H9 (cell line): Measurements from ENCODE around the gene ANXA2. TPM values are rescaled to one million over a fixed set of nuclear protein-coding genes. Genes with fewer than 3 reads are reported as not detected.

ENCODE experiments used
- DNase-seq: peaks from one replicate; pipeline ENCODE4 v3.0.0-alpha.2; 2017
- H2AFZ ChIP-seq: one replicate; pipeline ENCODE4 v1.6.1; 2013; ENCODE audit warnings: mild to moderate bottlenecking, low read length, control low read depth, moderate library complexity
- H2AK5ac ChIP-seq: 2 replicates; pipeline ENCODE4 v1.6.1; 2013; ENCODE audit warnings: low read length, control low read depth, mixed read lengths; ENCODE audit not compliant: insufficient read length
- H2BK120ac ChIP-seq: one replicate; pipeline ENCODE4 v1.6.1; 2013; ENCODE audit warnings: low read depth, mild to moderate bottlenecking, low read length, control low read depth, inconsistent platforms; ENCODE audit not compliant: poor library complexity, severe bottlenecking
- H2BK12ac ChIP-seq: 2 replicates; pipeline ENCODE4 v1.6.1; 2013; ENCODE audit warnings: low read length, control low read depth, mixed read lengths, low read depth; ENCODE audit not compliant: insufficient read length
- H2BK15ac ChIP-seq: 2 replicates; pipeline ENCODE4 v1.6.1; 2013; ENCODE audit warnings: low read depth, low read length, control low read depth
- H2BK20ac ChIP-seq: one replicate; pipeline ENCODE4 v1.6.1; 2013; ENCODE audit warnings: low read depth, mild to moderate bottlenecking, low read length, control low read depth, inconsistent platforms; ENCODE audit not compliant: poor library complexity, severe bottlenecking
- H2BK5ac ChIP-seq: 2 replicates; pipeline ENCODE4 v1.6.1; 2013; ENCODE audit warnings: low read length, control low read depth, mixed read lengths; ENCODE audit not compliant: insufficient read length
- H3K14ac ChIP-seq: 2 replicates; pipeline ENCODE4 v1.6.1; 2013; ENCODE audit warnings: low read length, control low read depth; ENCODE audit not compliant: insufficient read depth
- H3K18ac ChIP-seq: 2 replicates; pipeline ENCODE4 v1.6.1; 2013; ENCODE audit warnings: low read depth, mild to moderate bottlenecking, mixed read lengths, low read length, control low read depth; ENCODE audit not compliant: insufficient read length
- H3K23ac ChIP-seq: 2 replicates; pipeline ENCODE4 v1.6.1; 2013; ENCODE audit warnings: low read length, control low read depth, mixed read lengths, low read depth; ENCODE audit not compliant: insufficient read length
- H3K23me2 ChIP-seq: 2 replicates; pipeline ENCODE4 v1.6.1; 2013; ENCODE audit warnings: low read depth, mild to moderate bottlenecking, mixed read lengths, low read length, control low read depth; ENCODE audit not compliant: insufficient read length, poor library complexity, severe bottlenecking
- H3K27ac ChIP-seq: 2 replicates; pipeline ENCODE4 v1.5.1; 2013; ENCODE audit warnings: low read length, control low read depth, mixed read lengths, low read depth; ENCODE audit not compliant: insufficient read length
- H3K27me3 ChIP-seq: 2 replicates; pipeline ENCODE4 v1.6.1; 2013; ENCODE audit warnings: low read length, control low read depth, inconsistent platforms; ENCODE audit not compliant: insufficient read depth
- H3K4ac ChIP-seq: 2 replicates; pipeline ENCODE4 v1.6.1; 2013; ENCODE audit warnings: low read depth, mild to moderate bottlenecking, control low read depth, inconsistent platforms, low read length, moderate library complexity
- H3K4me1 ChIP-seq: 2 replicates; pipeline ENCODE4 v1.6.1; 2013; ENCODE audit warnings: low read length, control low read depth, inconsistent platforms; ENCODE audit not compliant: insufficient read depth
- H3K4me2 ChIP-seq: 2 replicates; pipeline ENCODE4 v1.6.1; 2013; ENCODE audit warnings: low read length, control low read depth, mixed read lengths; ENCODE audit not compliant: insufficient read length, insufficient read depth
- H3K56ac ChIP-seq: 2 replicates; pipeline ENCODE4 v1.6.1; 2013; ENCODE audit warnings: low read depth, mild to moderate bottlenecking, mixed read lengths, low read length, control low read depth; ENCODE audit not compliant: insufficient read length
- H3K79me1 ChIP-seq: 2 replicates; pipeline ENCODE4 v1.6.1; 2013; ENCODE audit warnings: low read depth, mild to moderate bottlenecking, moderate library complexity, low read length, control low read depth, inconsistent platforms; ENCODE audit not compliant: insufficient read depth, poor library complexity, severe bottlenecking
- H3K79me2 ChIP-seq: 2 replicates; pipeline ENCODE4 v1.6.1; 2013; ENCODE audit warnings: low read length, control low read depth, inconsistent platforms; ENCODE audit not compliant: insufficient read depth
- H3K9ac ChIP-seq: 2 replicates; pipeline ENCODE4 v1.6.1; 2013; ENCODE audit warnings: low read length, control low read depth, mixed read lengths; ENCODE audit not compliant: insufficient read length; ENCODE audit errors: extremely low read depth
- H3K9me3 ChIP-seq: one replicate; pipeline ENCODE4 v1.6.1; 2013; ENCODE audit warnings: low read depth, low read length, inconsistent platforms; ENCODE audit not compliant: control insufficient read depth
- H3T11ph ChIP-seq: one replicate; pipeline ENCODE4 v1.6.1; 2013; ENCODE audit warnings: mild to moderate bottlenecking, low read length, control low read depth, inconsistent platforms
- H4K20me1 ChIP-seq: one replicate; pipeline ENCODE4 v1.6.1; 2013; ENCODE audit not compliant: control insufficient read depth, insufficient read length, insufficient read depth
- H4K5ac ChIP-seq: 2 replicates; pipeline ENCODE4 v1.6.1; 2013; ENCODE audit warnings: low read depth, mild to moderate bottlenecking, mixed read lengths, low read length, control low read depth; ENCODE audit not compliant: insufficient read length
- H4K8ac ChIP-seq: replicated peaks from 2 replicates; pipeline ENCODE4 v1.6.1; 2013; ENCODE audit warnings: low read length, control low read depth, mixed read lengths, low read depth; ENCODE audit not compliant: insufficient read length
- H4K91ac ChIP-seq: 2 replicates; pipeline ENCODE4 v1.6.1; 2013; ENCODE audit warnings: low read depth, mild to moderate bottlenecking, moderate library complexity, mixed read lengths, low read length, control low read depth; ENCODE audit not compliant: insufficient read length
- H3K27ac Mint-ChIP-seq, 3 experiments: 2 replicates in 2 of 3; 3 replicates in 1 of 3; pipeline ENCODE4 v1.8.0; 2020 to 2021; ENCODE audit warnings: mixed read lengths in 3 of 3, mild to moderate bottlenecking in 1 of 3, moderate library complexity in 1 of 3
- H3K27me3 Mint-ChIP-seq: 2 replicates; pipeline ENCODE4 v1.8.0; 2021; ENCODE audit warnings: low read depth, mild to moderate bottlenecking, moderate library complexity, mixed read lengths
- H3K36me3 Mint-ChIP-seq, 3 experiments: 2 replicates in 2 of 3; 3 replicates in 1 of 3; pipeline ENCODE4 v1.8.0; 2020 to 2021; ENCODE audit warnings: low read depth in 3 of 3, mixed read lengths in 3 of 3; ENCODE audit not compliant: insufficient read depth in 1 of 3
- H3K4me1 Mint-ChIP-seq, 2 experiments: 2 replicates each; pipeline ENCODE4 v1.8.0; 2020; ENCODE audit warnings: mixed read lengths in 2 of 2
- H3K4me3 Mint-ChIP-seq, 2 experiments: 2 replicates in 1 of 2; 3 replicates in 1 of 2; pipeline ENCODE4 v1.8.0; 2020 to 2021; ENCODE audit warnings: mild to moderate bottlenecking in 2 of 2, mixed read lengths in 2 of 2, moderate library complexity in 1 of 2
- H3K9me3 Mint-ChIP-seq, 2 experiments: 2 replicates in 1 of 2; 3 replicates in 1 of 2; pipeline ENCODE4 v1.8.0; 2020; ENCODE audit warnings: mild to moderate bottlenecking in 2 of 2, mixed read lengths in 2 of 2, moderate library complexity in 1 of 2
- CTCF ChIP-seq: fragments of 200-600 bp; sonication (generic); conservative IDR thresholded peaks from 3 replicates; pipeline ENCODE4 v1.8.0; 2021; ENCODE audit warnings: antibody characterized with exemption, mild to moderate bottlenecking
- WGBS: extraction: QIAGEN DNeasy Blood & Tissue Kit; methylation state at CpG from one replicate; pipeline ENCODE4 v1.1.7; 2013; ENCODE audit warnings: missing lambda C conversion rate, low lambda C conversion rate, mixed read lengths; ENCODE audit not compliant: insufficient read length; ENCODE audit errors: extremely low coverage; 5-methylcytosine and 5-hydroxymethylcytosine counted together
- total RNA-seq: library from RNA; stranded (reverse); gene quantifications from 2 replicates; pipeline ENCODE4 v1.2.1, GENCODE V29; 2021

The ANXA2 gene
- total RNA-seq, 1 experiment from 2014 or later, result 126 TPM

- H3K27ac ChIP-seq, result no peak overlapping the region
- no peak overlapping the region for H3K4me3 Mint-ChIP-seq
Observed at GRCh38 chr15:60376677-60377095, 21.1 kb downstream of the ANXA2 start.

More at GRCh38 chr15:60376677-60377095, 21.1 kb downstream of the ANXA2 start:
- Histone ChIP-seq H3K4ac (no peak overlapping the region), H2BK15ac (no peak overlapping the region), H4K8ac (no peak overlapping the region), H4K20me1 (no peaks in the 10 kb centered on the region), H4K5ac (no peak overlapping the region), H3K4me2 (no peak overlapping the region), H3K27me3 (no peaks in the 10 kb centered on the region), H2AK5ac (no peak overlapping the region), H2AFZ (no peak overlapping the region), H2BK5ac (no peak overlapping the region), H4K91ac (no peak overlapping the region), H3K14ac (no peak overlapping the region), H3K79me2 (no peaks in the 10 kb centered on the region), H3K18ac (no peak overlapping the region), H3K79me1 (no peaks in the 10 kb centered on the region), H3T11ph (no peak overlapping the region), H3K56ac (no peak overlapping the region), H3K9me3 (no peaks in the 10 kb centered on the region), H2BK120ac (no peak overlapping the region), H2BK20ac (no peak overlapping the region), H3K9ac (no peak overlapping the region), H3K4me1 (no peaks in the 10 kb centered on the region), H3K23me2 (no peaks in the 10 kb centered on the region), H2BK12ac (no peak overlapping the region), H3K23ac (no peak overlapping the region)
- H3K27ac Mint-ChIP-seq, result peak overlapping the region in 1 of 3 experiments; percentile 69; a peak in 1 of 7 replicates
- no peak for DNase-seq
- TF ChIP-seq CTCF, result no peak
- no peaks in the 10 kb centered on the region for H3K9me3 Mint-ChIP-seq
- H3K27me3 Mint-ChIP-seq, result peaks cover 22% of the 10 kb centered on the region
- peaks cover 0 to 17% (median 5%) of the 10 kb centered on the region in 3 experiments; a peak in 3 of 7 replicates for H3K36me3 Mint-ChIP-seq
- H3K4me1 Mint-ChIP-seq, result peaks cover 19 to 20% of the 10 kb centered on the region in 2 experiments
- WGBS, result no CpG with 5 or more reads among the region's 12 CpGs
